ENCODE results near the gene DDX42.

- no peak for TF ChIP-seq CTCF (IDR thresholded peaks at IDR 0.05)
- TF ChIP-seq EP300 (IDR thresholded peaks at IDR 0.05), result no peak
Measured at GRCh38 chr17:63821804-63822203, 47.8 kb downstream of the DDX42 start.
